GM19467 (cell line): ENCODE measurements around the gene KCNMA1.

Experiments
- ATAC-seq: cut with Tn5 transposase; IDR thresholded peaks from one replicate; pipeline ENCODE4 v1.9.1; 2021; ENCODE audit warnings: mild to moderate bottlenecking, moderate library complexity; ENCODE audit not compliant: unreplicated experiment

The KCNMA1 gene

GRCh38 chr10:77176232-77176631 is 461.4 kb downstream of the KCNMA1 start:
- ATAC-seq, result no peak

- ATAC-seq, result no peak
Measured at GRCh38 chr10:77175631-77176222, 461.9 kb downstream of the KCNMA1 start.

- peak; percentile 76 for ATAC-seq
Measured at GRCh38 chr10:77173615-77174461, 463.8 kb downstream of the KCNMA1 start.

- no peak for ATAC-seq
Measured at GRCh38 chr10:77172086-77172485, 465.5 kb downstream of the KCNMA1 start.

GRCh38 chr10:77168861-77169260 is 468.7 kb downstream of the KCNMA1 start:
- ATAC-seq, result no peak

- ATAC-seq, result no peak
Measured at GRCh38 chr10:77168161-77168560, 469.4 kb downstream of the KCNMA1 start.

- ATAC-seq, result no peak
Measured at GRCh38 chr10:77165445-77166208, 472.0 kb downstream of the KCNMA1 start.

GRCh38 chr10:77164616-77165311 is 472.8 kb downstream of the KCNMA1 start:
- ATAC-seq, result no peak

GRCh38 chr10:77163670-77164348 is 473.8 kb downstream of the KCNMA1 start:
- ATAC-seq, result no peak

- ATAC-seq, result no peak
Measured at GRCh38 chr10:77162697-77163096, 474.9 kb downstream of the KCNMA1 start.

GRCh38 chr10:77160679-77161078 is 476.9 kb downstream of the KCNMA1 start:
- no peak for ATAC-seq

GRCh38 chr10:77159538-77160110 is 478.0 kb downstream of the KCNMA1 start:
- no peak for ATAC-seq

GRCh38 chr10:77158666-77159065 is 478.9 kb downstream of the KCNMA1 start:
- ATAC-seq, result no peak

GRCh38 chr10:77157248-77158019 is 480.2 kb downstream of the KCNMA1 start:
- ATAC-seq, result no peak

- ATAC-seq, result no peak
Measured at GRCh38 chr10:77156406-77156879, 481.2 kb downstream of the KCNMA1 start.

GRCh38 chr10:77152256-77152655 is 485.4 kb downstream of the KCNMA1 start:
- no peak for ATAC-seq

- ATAC-seq, result no peak
Measured at GRCh38 chr10:77151408-77151807, 486.2 kb downstream of the KCNMA1 start.

- ATAC-seq, result no peak
Measured at GRCh38 chr10:77149706-77150105, 487.9 kb downstream of the KCNMA1 start.

GRCh38 chr10:77149001-77149400 is 488.6 kb downstream of the KCNMA1 start:
- no peak for ATAC-seq
